Right atrium auricular region (tissue), 2 donors: ENCODE data around the gene LECT2. TPM values are rescaled to one million over a fixed set of nuclear protein-coding genes. Genes with fewer than 3 reads are reported as not detected.
A peak's percentile ranks its signal among the peaks of the same experiment; 100 is the strongest.

Experiments
- DNase-seq: peaks from one replicate; pipeline ENCODE4 v3.0.0-alpha.2; 2019; ENCODE audit warnings: low spot score
- H3K27ac ChIP-seq, 2 donors: fragments of 200-600 bp; sonication (generic); 1 replicate in 1 of 2; 2 replicates in 1 of 2; pipeline ENCODE4 v1.5.1; 2016 to 2019
- H3K27me3 ChIP-seq, 2 donors: fragments of 200-600 bp; sonication (generic); one replicate each; pipeline versions ENCODE4 v1.5.1 to v1.6.0; 2017 to 2019
- H3K36me3 ChIP-seq: fragments of 200-600 bp; sonication (generic); one replicate; pipeline ENCODE4 v1.5.1; 2016
- H3K4me1 ChIP-seq, 2 donors: fragments of 200-600 bp; sonication (generic); one replicate each; pipeline versions ENCODE4 v1.5.1 to v1.6.0; 2017 to 2019
- H3K4me3 ChIP-seq, 2 donors: fragments of 200-600 bp; sonication (generic); 1 replicate in 1 of 2; 2 replicates in 1 of 2; pipeline ENCODE4 v1.5.1; 2017 to 2019; ENCODE audit warnings: mild to moderate bottlenecking in 1 of 2, moderate library complexity in 1 of 2
- H3K9me3 ChIP-seq, 2 donors: fragments of 200-600 bp; sonication (generic); one replicate each; pipeline ENCODE4 v1.5.1; 2019
- CTCF ChIP-seq, 2 donors: fragments of 200-600 bp; sonication (generic); IDR thresholded peaks; one replicate each; pipeline ENCODE4 v1.5.1; 2019; ENCODE audit warnings: antibody characterized with exemption in 2 of 2
- total RNA-seq, 2 donors: library from RNA; depleted of rRNA; stranded (reverse); fragments of >200 nt; gene quantifications; one replicate each; pipeline ENCODE4 v1.1.0, GENCODE V29; 2016

LECT2 gene
- total RNA-seq, 2 donors from 2014 or later: not detected

GRCh38 chr5:135988546-135988945 lies 33.8 kb upstream of the LECT2 start:
- no peak for DNase-seq
- TF ChIP-seq CTCF (IDR thresholded peaks at IDR 0.05): no peak

GRCh38 chr5:135986891-135987401 lies 32.2 kb upstream of the LECT2 start:
- no peak for TF ChIP-seq CTCF (IDR thresholded peaks at IDR 0.05)
- Histone ChIP-seq H3K27me3 (no peaks in the 10 kb centered on the region), H3K9me3 (no peaks in the 10 kb centered on the region), H3K4me1 (peaks cover 0 to 7% of the 10 kb centered on the region in 2 donors), H3K27ac (peak overlapping the region; percentile 32 to 45), H3K36me3 (no peaks in the 10 kb centered on the region), H3K4me3 (no peak overlapping the region)
- no peak for DNase-seq

More at GRCh38 chr5:135988546-135988945, 33.8 kb upstream of the LECT2 start:
- no peaks in the 10 kb centered on the region for H3K36me3 ChIP-seq
- no peaks in the 10 kb centered on the region for H3K9me3 ChIP-seq
- H3K27me3 ChIP-seq: no peaks in the 10 kb centered on the region
- no peak overlapping the region for H3K4me3 ChIP-seq
- H3K27ac ChIP-seq: no peak overlapping the region
- H3K4me1 ChIP-seq: peaks cover 0 to 13% of the 10 kb centered on the region in 2 donors

- no peaks in the 10 kb centered on the region for H3K36me3 ChIP-seq
- H3K27me3 ChIP-seq: no peaks in the 10 kb centered on the region
- H3K4me3 ChIP-seq: no peak overlapping the region
- no peaks in the 10 kb centered on the region for H3K9me3 ChIP-seq
- H3K4me1 ChIP-seq: peaks cover 0 to 7% of the 10 kb centered on the region in 2 donors
- H3K27ac ChIP-seq: peak overlapping the region; percentile 32 to 45
- TF ChIP-seq CTCF (IDR thresholded peaks at IDR 0.05): no peak
- no peak for DNase-seq
These were observed 31.6 kb upstream of the LECT2 start for GRCh38 chr5:135986401-135986800.

- H3K36me3 ChIP-seq: no peaks in the 10 kb centered on the region
- H3K4me1 ChIP-seq: peaks cover 0 to 7% of the 10 kb centered on the region in 2 donors
- H3K27me3 ChIP-seq: no peaks in the 10 kb centered on the region
- DNase-seq: no peak
- H3K4me3 ChIP-seq: no peak overlapping the region
- H3K27ac ChIP-seq: peak overlapping the region; percentile 32 to 45
- H3K9me3 ChIP-seq: no peaks in the 10 kb centered on the region
- no peak for TF ChIP-seq CTCF (IDR thresholded peaks at IDR 0.05)
These were observed 31.2 kb upstream of the LECT2 start for GRCh38 chr5:135985951-135986350.

- Histone ChIP-seq H3K27me3 (no peaks in the 10 kb centered on the region), H3K4me3 (no peak overlapping the region), H3K4me1 (peaks cover 0 to 6% of the 10 kb centered on the region in 2 donors), H3K36me3 (no peaks in the 10 kb centered on the region), H3K27ac (no peak overlapping the region), H3K9me3 (no peaks in the 10 kb centered on the region)
- DNase-seq: no peak
- TF ChIP-seq CTCF (IDR thresholded peaks at IDR 0.05): no peak
These were observed 25.8 kb upstream of the LECT2 start for GRCh38 chr5:135980620-135981019.

- H3K4me1 ChIP-seq: peaks cover 0 to 6% of the 10 kb centered on the region in 2 donors
- peak overlapping the region in 1 of 2 donors; percentile 7 for H3K27ac ChIP-seq
- no peak overlapping the region for H3K4me3 ChIP-seq
- no peaks in the 10 kb centered on the region for H3K9me3 ChIP-seq
- no peaks in the 10 kb centered on the region for H3K27me3 ChIP-seq
- no peak for TF ChIP-seq CTCF (IDR thresholded peaks at IDR 0.05)
- H3K36me3 ChIP-seq: no peaks in the 10 kb centered on the region
- DNase-seq: no peak
These were observed 24.7 kb upstream of the LECT2 start for GRCh38 chr5:135979510-135979909.
